Keratinocyte (primary cell): Measurements from ENCODE around the gene FAM3B. TPM values are rescaled to one million over a fixed set of nuclear protein-coding genes. Genes with fewer than 3 reads are reported as not detected.
"Not testable (repeated sequence)": the region's sequence is repeated elsewhere in the genome, so short reads cannot be mapped to it uniquely, and the experiment has no call there.

Experiments used
- DNase-seq: peaks from one replicate; pipeline ENCODE4 v3.0.0-alpha.2; 2011; ENCODE audit warnings: low read depth, missing footprints, low spot score
- FAIRE-seq: peaks from 2 replicates; lab custom pipeline; 2011; peaks lifted over from hg19 to GRCh38; lab: Jason Lieb, UNC
- H2AFZ ChIP-seq: 2 replicates; pipeline ENCODE4 v1.6.0; 2012; ENCODE audit warnings: low read length, control low read depth, inconsistent platforms; ENCODE audit not compliant: control insufficient read depth
- H3K27ac ChIP-seq: 2 replicates; pipeline ENCODE4 v1.5.1; 2011; ENCODE audit warnings: low read length; ENCODE audit not compliant: control insufficient read depth, insufficient read depth
- H3K27me3 ChIP-seq: 3 replicates; pipeline ENCODE4 v1.6.0; 2011; ENCODE audit warnings: low read length; ENCODE audit not compliant: control insufficient read depth, insufficient read depth; ENCODE audit errors: extremely low read depth
- H3K36me3 ChIP-seq, 2 experiments: 2 replicates in 1 of 2; 3 replicates in 1 of 2; pipeline ENCODE4 v1.5.1; 2011; ENCODE audit warnings: low read length in 2 of 2, mild to moderate bottlenecking in 1 of 2; ENCODE audit not compliant: control insufficient read depth in 2 of 2, insufficient read depth in 2 of 2; ENCODE audit errors: extremely low read depth in 1 of 2
- H3K4me1 ChIP-seq: 3 replicates; pipeline ENCODE4 v1.5.1; 2011; ENCODE audit warnings: low read length; ENCODE audit not compliant: control insufficient read depth, insufficient read depth; ENCODE audit errors: extremely low read depth
- H3K4me2 ChIP-seq: 3 replicates; pipeline ENCODE4 v1.6.0; 2011; ENCODE audit warnings: low read depth, low read length; ENCODE audit not compliant: control insufficient read depth, insufficient read depth; ENCODE audit errors: extremely low read depth
- H3K4me3 ChIP-seq, 3 experiments: fragments of 200-600 bp in 1 of 3; sonication (generic) in 1 of 3; 2 replicates in 2 of 3; 3 replicates in 1 of 3; pipeline ENCODE4 v1.5.1; 2011 to 2016; ENCODE audit warnings: low read length in 3 of 3, mild to moderate bottlenecking in 3 of 3, control low read depth in 2 of 3, inconsistent platforms in 1 of 3, low read depth in 1 of 3, mixed read lengths in 1 of 3, mixed run types in 1 of 3, moderate library complexity in 1 of 3; ENCODE audit not compliant: control insufficient read depth in 2 of 3, insufficient read depth in 2 of 3; ENCODE audit errors: extremely low read depth in 1 of 3
- H3K79me2 ChIP-seq: 2 replicates; pipeline ENCODE4 v1.6.0; 2012; ENCODE audit warnings: low read length; ENCODE audit not compliant: control insufficient read depth, insufficient read depth
- H3K9ac ChIP-seq: 3 replicates; pipeline ENCODE4 v1.6.0; 2011; ENCODE audit warnings: low read length; ENCODE audit not compliant: control insufficient read depth, insufficient read depth; ENCODE audit errors: extremely low read depth
- H3K9me1 ChIP-seq: 3 replicates; pipeline ENCODE4 v1.6.0; 2011; ENCODE audit warnings: low read length; ENCODE audit not compliant: control insufficient read depth, insufficient read depth; ENCODE audit errors: extremely low read depth
- H3K9me3 ChIP-seq: 2 replicates; pipeline ENCODE4 v1.5.1; 2012; ENCODE audit warnings: low read depth, low read length; ENCODE audit not compliant: control insufficient read depth
- H4K20me1 ChIP-seq: 3 replicates; pipeline ENCODE4 v1.6.0; 2011; ENCODE audit warnings: low read length; ENCODE audit not compliant: control insufficient read depth, insufficient read depth; ENCODE audit errors: extremely low read depth
- CTCF ChIP-seq, 3 experiments: IDR thresholded peaks in 1 of 3; conservative IDR thresholded peaks in 1 of 3; optimal IDR thresholded peaks in 1 of 3; 2 replicates in 2 of 3; 3 replicates in 1 of 3; pipeline versions ENCODE3 to v1.5.1; 2011; ENCODE audit warnings: low read length in 3 of 3, mild to moderate bottlenecking in 3 of 3, moderate library complexity in 2 of 3, control low read depth in 1 of 3, inconsistent platforms in 1 of 3; ENCODE audit not compliant: insufficient read depth in 2 of 3; ENCODE audit errors: extremely low read depth in 1 of 3
- EZH2 ChIP-seq: IDR thresholded peaks from one replicate; pipeline ENCODE4 v1.6.1; 2012; ENCODE audit warnings: inconsistent platforms, mild to moderate bottlenecking, low read length, moderate library complexity
- dilution Hi-C: fragments of 300-500 bp; cut with MboI; formaldehyde crosslinking; loops from one replicate; pipeline ENCODE4 v1.7.0; 2020; ENCODE audit warnings: low sequenced_read_pairs; ENCODE audit not compliant: extremely low pct_ligation_motif_present
- polyA plus RNA-seq, 5 experiments: library from polyadenylated mRNA; depleted of rRNA in 3 of 5; stranded (reverse) in 3 of 5; stranded (forward) in 1 of 5; unstranded in 1 of 5; fragments of >200 nt; gene quantifications; 1 replicate in 1 of 5; 2 replicates in 3 of 5; 3 replicates in 1 of 5; pipeline versions ENCODE4 v1.2.1 to v1.2.3, GENCODE V29; 2011 to 2012; ENCODE audit warnings: missing spikeins in 2 of 5, low read depth in 1 of 5, low replicate concordance in 1 of 5

FAM3B gene
- polyA plus RNA-seq, 1 donor (not counting 4 experiments of a cell fraction or from before 2014, with no cell fraction given) = not detected

- Histone ChIP-seq H3K36me3 (no peaks in the 10 kb centered on the region), H3K4me1 (no peaks in the 10 kb centered on the region), H3K27ac (no peak overlapping the region), H2AFZ (no peak overlapping the region), H3K9ac (no peak overlapping the region), H4K20me1 (no peaks in the 10 kb centered on the region), H3K4me3 (no peak overlapping the region), H3K9me3 (no peaks in the 10 kb centered on the region), H3K79me2 (no peaks in the 10 kb centered on the region), H3K27me3 (no peaks in the 10 kb centered on the region), H3K4me2 (no peak overlapping the region), H3K9me1 (no peaks in the 10 kb centered on the region)
- dilution Hi-C loops = no loop called here
- FAIRE-seq (no peak), DNase-seq (no peak)
- TF ChIP-seq CTCF (optimal IDR thresholded peaks at IDR 0.05 in 1 of 3, IDR thresholded peaks at IDR 0.05 in 1 of 3, conservative IDR thresholded peaks at IDR 0.05 in 1 of 3; ENCODE audit: extremely low read depth in 1 of 3, insufficient read depth in 2 of 3, low read length in 3 of 3) = no peak
- no peak for TF ChIP-seq EZH2
These were observed 9.4 kb upstream of the FAM3B start for GRCh38 chr21:41307219-41307618.

GRCh38 chr21:41313285-41314164, 3.1 kb upstream of the FAM3B start:
- H3K9me1 ChIP-seq, H3K4me2 ChIP-seq, H3K9me3 ChIP-seq, H2AFZ ChIP-seq, FAIRE-seq, H3K4me1 ChIP-seq, H3K9ac ChIP-seq, H3K79me2 ChIP-seq, H3K36me3 ChIP-seq, dilution Hi-C loops, H4K20me1 ChIP-seq, H3K27ac ChIP-seq, H3K4me3 ChIP-seq, DNase-seq: not testable (repeated sequence)
- peaks cover 32% of the 10 kb centered on the region for H3K27me3 ChIP-seq
